Stimulated activated CD4-positive, alpha-beta T cell treated with anti-CD3 and anti-CD28 coated beads, Interleukin-2, amount 100 ng/mL, for 48 hours (primary cell): Measurements from ENCODE around the gene SMAP1.

ENCODE experiments used
- DNase-seq, 2 donors: peaks; one replicate each; pipeline ENCODE4 v3.0.0-alpha.2; 2020

SMAP1 gene

GRCh38 chr6:70903665-70904452 is 236.2 kb downstream of the SMAP1 start:
- no peak for DNase-seq

GRCh38 chr6:70905742-70906141 is 238.1 kb downstream of the SMAP1 start:
- no peak for DNase-seq
